Measurements from ENCODE around the gene IFNGR1. TPM values are rescaled to one million over a fixed set of nuclear protein-coding genes. Genes with fewer than 3 reads are reported as not detected.

Gene IFNGR1
- total RNA-seq, 2 donors from 2014 or later, result 23.7 to 30.2 TPM

GRCh38 chr6:137191236-137191635, 27.9 kb downstream of the IFNGR1 start:
- peaks cover 57% of the 10 kb centered on the region for H3K9me3 Mint-ChIP-seq

GRCh38 chr6:137190583-137191094, 28.5 kb downstream of the IFNGR1 start:
- no peaks in the 10 kb centered on the region for H3K4me1 ChIP-seq (ENCODE audit: control insufficient read depth, insufficient read depth, low read length)
- Mint-ChIP-seq H3K27ac (no peak overlapping the region), H3K36me3 (ENCODE audit: low read depth) (peaks cover 2% of the 10 kb centered on the region), H3K4me3 (no peak overlapping the region), H3K4me1 (no peaks in the 10 kb centered on the region), H3K9me3 (peaks cover 63% of the 10 kb centered on the region), H3K27me3 (ENCODE audit: insufficient read depth) (no peaks in the 10 kb centered on the region)
- WGBS, 2 experiments (ENCODE audit: insufficient coverage in 1 of 2, insufficient read length in 1 of 2), result 83 to 87% methylated on average over 3 to 5 of the region's 5 CpGs
- no peaks in the 10 kb centered on the region for H3K27me3 ChIP-seq (ENCODE audit: control insufficient read depth, insufficient read depth, low read length, poor library complexity, severe bottlenecking)
- no peak overlapping the region for H3K4me3 ChIP-seq (ENCODE audit: low read length)
- no peak overlapping the region for H3K9ac ChIP-seq (ENCODE audit: extremely low read depth, low read length, poor library complexity, severe bottlenecking)
- H3K9me3 ChIP-seq (ENCODE audit: control insufficient read depth, low read length), result peaks cover 47% of the 10 kb centered on the region
- no peak overlapping the region for H3K27ac ChIP-seq (ENCODE audit: low read depth, low read length)
- DNase-seq, result no peak
- H3K36me3 ChIP-seq (ENCODE audit: control insufficient read depth, insufficient read depth, low read length), result no peaks in the 10 kb centered on the region
- TF ChIP-seq CTCF (conservative IDR thresholded peaks at IDR 0.05), result no peak

More at GRCh38 chr6:137191236-137191635, 27.9 kb downstream of the IFNGR1 start:
- TF ChIP-seq CTCF (conservative IDR thresholded peaks at IDR 0.05), result no peak
- H3K9me3 ChIP-seq (ENCODE audit: control insufficient read depth, low read length), result peaks cover 41% of the 10 kb centered on the region
- Mint-ChIP-seq H3K4me3 (no peak overlapping the region), H3K27me3 (ENCODE audit: insufficient read depth) (no peaks in the 10 kb centered on the region), H3K36me3 (ENCODE audit: low read depth) (peaks cover 3% of the 10 kb centered on the region), H3K4me1 (no peaks in the 10 kb centered on the region), H3K27ac (no peak overlapping the region)
- 88% methylated on average over 3 of the region's 3 CpGs; no CpG with 5 or more reads in 1 of the 2 experiments for WGBS, 2 experiments (ENCODE audit: insufficient coverage in 1 of 2, insufficient read length in 1 of 2)
- no peak for DNase-seq
- H3K36me3 ChIP-seq (ENCODE audit: control insufficient read depth, insufficient read depth, low read length), result no peaks in the 10 kb centered on the region
- no peaks in the 10 kb centered on the region for H3K4me1 ChIP-seq (ENCODE audit: control insufficient read depth, insufficient read depth, low read length)
- H3K4me3 ChIP-seq (ENCODE audit: low read length), result no peak overlapping the region
- H3K9ac ChIP-seq (ENCODE audit: extremely low read depth, low read length, poor library complexity, severe bottlenecking), result no peak overlapping the region
- H3K27ac ChIP-seq (ENCODE audit: low read depth, low read length), result no peak overlapping the region
- no peaks in the 10 kb centered on the region for H3K27me3 ChIP-seq (ENCODE audit: control insufficient read depth, insufficient read depth, low read length, poor library complexity, severe bottlenecking)

- H3K4me1 Mint-ChIP-seq, result no peaks in the 10 kb centered on the region
- H3K27me3 Mint-ChIP-seq (ENCODE audit: insufficient read depth), result no peaks in the 10 kb centered on the region
- peaks cover 80% of the 10 kb centered on the region for H3K9me3 Mint-ChIP-seq
- peaks cover 65% of the 10 kb centered on the region for H3K9me3 ChIP-seq (ENCODE audit: control insufficient read depth, low read length)
- WGBS, 2 experiments (ENCODE audit: insufficient coverage in 1 of 2, insufficient read length in 1 of 2), result 88 to 94% methylated on average over 2 to 4 of the region's 5 CpGs
- H3K4me3 Mint-ChIP-seq, result no peak overlapping the region
- no peak overlapping the region for H3K27ac Mint-ChIP-seq
- H3K4me1 ChIP-seq (ENCODE audit: control insufficient read depth, insufficient read depth, low read length), result no peaks in the 10 kb centered on the region
- H3K36me3 ChIP-seq (ENCODE audit: control insufficient read depth, insufficient read depth, low read length), result no peaks in the 10 kb centered on the region
- H3K27ac ChIP-seq (ENCODE audit: low read depth, low read length), result no peak overlapping the region
- DNase-seq, result no peak
- no peak overlapping the region for H3K4me3 ChIP-seq (ENCODE audit: low read length)
- no peak overlapping the region for H3K9ac ChIP-seq (ENCODE audit: extremely low read depth, low read length, poor library complexity, severe bottlenecking)
- H3K36me3 Mint-ChIP-seq (ENCODE audit: low read depth), result peaks cover 7% of the 10 kb centered on the region
- no peak for TF ChIP-seq CTCF (conservative IDR thresholded peaks at IDR 0.05)
- H3K27me3 ChIP-seq (ENCODE audit: control insufficient read depth, insufficient read depth, low read length, poor library complexity, severe bottlenecking), result no peaks in the 10 kb centered on the region
Observed at GRCh38 chr6:137188855-137189254, 30.3 kb downstream of the IFNGR1 start.
